HepG2 (cell line): ENCODE results near the gene PLLP. TPM values are rescaled to one million over a fixed set of nuclear protein-coding genes. Genes with fewer than 3 reads are reported as not detected.

Experiments
- CEBPZ ChIP-seq: IDR thresholded peaks from 2 replicates; pipeline ENCODE4 v1.6.1; 2012; ENCODE audit warnings: low read length, improper control_type of control experiment
- KDM3A ChIP-seq: IDR thresholded peaks from 2 replicates; pipeline ENCODE4 v1.6.1; 2018; ENCODE audit warnings: low read depth, missing compliant biosample characterization
- KDM6A ChIP-seq: IDR thresholded peaks from 2 replicates; pipeline ENCODE4 v1.6.1; 2016; ENCODE audit warnings: low read depth
- MAX ChIP-seq: IDR thresholded peaks from 2 replicates; pipeline ENCODE4 v1.6.1; 2012; ENCODE audit warnings: inconsistent platforms
- MED13 ChIP-seq: sonication (generic); formaldehyde crosslinking; IDR thresholded peaks from 2 replicates; pipeline ENCODE4 v1.5.0; 2020; ENCODE audit warnings: missing genetic modification reagents
- NFRKB ChIP-seq: fragments of 450-650 bp; IDR thresholded peaks from 2 replicates; pipeline ENCODE4 v1.6.1; 2017
- RFXAP ChIP-seq: sonication (generic); formaldehyde crosslinking; IDR thresholded peaks from 2 replicates; pipeline ENCODE4 v1.4.0; 2020; ENCODE audit warnings: missing genetic modification reagents, borderline replicate concordance
- SP2 ChIP-seq: sonication (generic); formaldehyde crosslinking; IDR thresholded peaks from 2 replicates; pipeline ENCODE4 v1.5.1; 2020; ENCODE audit warnings: mild to moderate bottlenecking, missing genetic modification reagents
- SPEN ChIP-seq: sonication (generic); formaldehyde crosslinking; IDR thresholded peaks from 2 replicates; pipeline ENCODE4 v1.5.1; 2020; ENCODE audit warnings: low read depth, mild to moderate bottlenecking, missing genetic modification reagents
- ZFP91 ChIP-seq: sonication (generic); formaldehyde crosslinking; IDR thresholded peaks from 2 replicates; pipeline ENCODE4 v1.9.0; 2022; ENCODE audit warnings: missing genetic modification reagents, mild to moderate bottlenecking, borderline replicate concordance
- ZNF234 ChIP-seq: sonication (generic); formaldehyde crosslinking; conservative IDR thresholded peaks from 2 replicates; pipeline ENCODE4 v1.5.1; 2020; ENCODE audit warnings: mild to moderate bottlenecking, missing genetic modification reagents
- ZNF780A ChIP-seq: sonication (generic); formaldehyde crosslinking; IDR thresholded peaks from 2 replicates; pipeline ENCODE4 v1.8.0; 2022; ENCODE audit warnings: mild to moderate bottlenecking, missing genetic modification reagents, moderate library complexity
- ZNF788 ChIP-seq: sonication (generic); formaldehyde crosslinking; IDR thresholded peaks from 2 replicates; pipeline ENCODE4 v1.5.0; 2020; ENCODE audit warnings: mild to moderate bottlenecking, missing genetic modification reagents, borderline replicate concordance
- polyA plus RNA-seq, 8 experiments: library from polyadenylated mRNA; depleted of rRNA in 3 of 8; stranded (reverse) in 7 of 8; unstranded in 1 of 8; fragments of >200 nt; fragmentation: Illumina TruSeq in 4 of 8; extraction: Trizol in 4 of 8; gene quantifications; 2 replicates each; pipeline versions ENCODE4 v1.2.1 to v1.2.3, GENCODE V29; 2011 to 2016; ENCODE audit warnings: low read depth in 4 of 8, missing spikeins in 1 of 8, mixed read lengths in 1 of 8; ENCODE audit not compliant: insufficient read depth in 1 of 8
- total RNA-seq, 5 experiments: library from RNA; depleted of rRNA; stranded (reverse); fragments of >200 nt; fragmentation: Illumina TruSeq; extraction: Trizol; gene quantifications; 2 replicates each; pipeline ENCODE4 v1.2.3, GENCODE V29; 2016; ENCODE audit warnings: low read depth in 1 of 5
- TF ChIP-seq, protein P1 (sequence below): sonication (generic); formaldehyde crosslinking; conservative IDR thresholded peaks from 2 replicates; pipeline ENCODE4 v1.8.0; 2022; ENCODE audit warnings: mild to moderate bottlenecking, moderate library complexity, missing genetic modification reagents
- TF ChIP-seq, protein P2 (sequence below): sonication (generic); formaldehyde crosslinking; conservative IDR thresholded peaks from 2 replicates; pipeline ENCODE4 v1.5.0; 2020; ENCODE audit warnings: missing genetic modification reagents
- TF ChIP-seq, protein P3 (sequence below): sonication (generic); formaldehyde crosslinking; IDR thresholded peaks from 2 replicates; pipeline ENCODE4 v1.4.0; 2020; ENCODE audit warnings: missing genetic modification reagents

Gene PLLP
- total and polyA plus RNA-seq, 2 of the 13 experiments (the other 11 are each of a cell fraction or from before 2014, with no cell fraction given), result 60.6 to 127 TPM

DNA sequence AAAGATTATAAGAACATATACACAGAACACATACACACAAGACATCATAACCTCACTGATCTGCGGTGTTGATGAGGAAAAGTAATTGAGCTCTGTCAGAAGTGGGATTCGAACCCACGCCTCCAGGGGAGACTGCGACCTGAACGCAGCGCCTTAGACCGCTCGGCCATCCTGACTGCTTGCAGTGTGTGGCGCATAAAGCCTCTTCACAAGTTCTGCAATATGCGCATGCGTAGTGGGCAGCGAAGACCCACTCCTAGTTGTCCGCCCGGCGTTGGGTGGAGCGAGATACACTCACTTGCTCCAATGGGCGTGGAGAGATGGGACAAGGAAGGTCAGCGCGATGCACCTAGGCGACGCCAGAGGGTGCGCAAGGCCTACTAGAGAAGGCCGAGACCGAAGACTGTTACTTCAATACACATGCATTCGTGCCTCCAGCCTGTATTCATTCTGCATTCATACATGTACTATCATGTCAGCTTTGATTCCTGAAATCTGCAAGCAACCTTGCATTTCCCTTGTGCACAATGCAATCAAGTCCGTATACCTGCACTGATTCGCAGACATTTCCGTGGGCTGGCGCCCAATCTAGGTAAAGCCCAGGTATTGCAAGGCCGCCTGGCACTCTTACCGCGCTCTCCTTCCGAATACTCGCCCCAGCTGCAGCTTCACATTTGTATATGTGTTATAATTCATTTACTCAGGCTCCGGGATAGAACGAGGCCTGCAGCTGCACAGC lies 16.1 kb upstream of the PLLP start (continued):
- no peak for TF ChIP-seq ZNF234
- TF ChIP-seq, protein P1, sequence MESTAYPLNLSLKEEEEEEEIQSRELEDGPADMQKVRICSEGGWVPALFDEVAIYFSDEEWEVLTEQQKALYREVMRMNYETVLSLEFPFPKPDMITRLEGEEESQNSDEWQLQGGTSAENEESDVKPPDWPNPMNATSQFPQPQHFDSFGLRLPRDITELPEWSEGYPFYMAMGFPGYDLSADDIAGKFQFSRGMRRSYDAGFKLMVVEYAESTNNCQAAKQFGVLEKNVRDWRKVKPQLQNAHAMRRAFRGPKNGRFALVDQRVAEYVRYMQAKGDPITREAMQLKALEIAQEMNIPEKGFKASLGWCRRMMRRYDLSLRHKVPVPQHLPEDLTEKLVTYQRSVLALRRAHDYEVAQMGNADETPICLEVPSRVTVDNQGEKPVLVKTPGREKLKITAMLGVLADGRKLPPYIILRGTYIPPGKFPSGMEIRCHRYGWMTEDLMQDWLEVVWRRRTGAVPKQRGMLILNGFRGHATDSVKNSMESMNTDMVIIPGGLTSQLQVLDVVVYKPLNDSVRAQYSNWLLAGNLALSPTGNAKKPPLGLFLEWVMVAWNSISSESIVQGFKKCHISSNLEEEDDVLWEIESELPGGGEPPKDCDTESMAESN, result no peak; the same call in 1 of the 2 replicates
- 0 out of 2 replicates have a peak, but pooled peaks have one; percentile 12 for TF ChIP-seq RFXAP (CRISPR knock-in tag)
- TF ChIP-seq MAX, result peak; percentile 71
- TF ChIP-seq KDM6A (CRISPR knock-in tag), result no peak
- peak; percentile 85 for TF ChIP-seq ZFP91
- TF ChIP-seq, protein P2, sequence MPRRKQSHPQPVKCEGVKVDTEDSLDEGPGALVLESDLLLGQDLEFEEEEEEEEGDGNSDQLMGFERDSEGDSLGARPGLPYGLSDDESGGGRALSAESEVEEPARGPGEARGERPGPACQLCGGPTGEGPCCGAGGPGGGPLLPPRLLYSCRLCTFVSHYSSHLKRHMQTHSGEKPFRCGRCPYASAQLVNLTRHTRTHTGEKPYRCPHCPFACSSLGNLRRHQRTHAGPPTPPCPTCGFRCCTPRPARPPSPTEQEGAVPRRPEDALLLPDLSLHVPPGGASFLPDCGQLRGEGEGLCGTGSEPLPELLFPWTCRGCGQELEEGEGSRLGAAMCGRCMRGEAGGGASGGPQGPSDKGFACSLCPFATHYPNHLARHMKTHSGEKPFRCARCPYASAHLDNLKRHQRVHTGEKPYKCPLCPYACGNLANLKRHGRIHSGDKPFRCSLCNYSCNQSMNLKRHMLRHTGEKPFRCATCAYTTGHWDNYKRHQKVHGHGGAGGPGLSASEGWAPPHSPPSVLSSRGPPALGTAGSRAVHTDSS (CRISPR knock-in tag), result 0 out of 2 replicates have a peak, but pooled peaks have one; percentile 98
- no peak for TF ChIP-seq CEBPZ
- TF ChIP-seq MED13 (CRISPR knock-in tag), result no peak
- peak; percentile 99 for TF ChIP-seq ZNF788 (CRISPR knock-in tag)
- peak; percentile 93 for TF ChIP-seq KDM3A (CRISPR knock-in tag)
- TF ChIP-seq NFRKB, result no peak
- peak; percentile 69 for TF ChIP-seq SPEN (CRISPR knock-in tag)
- no peak; the same call in 1 of the 2 replicates for TF ChIP-seq SP2 (CRISPR knock-in tag)
- no peak; the same call in 1 of the 2 replicates for TF ChIP-seq ZNF780A
- TF ChIP-seq, protein P3, sequence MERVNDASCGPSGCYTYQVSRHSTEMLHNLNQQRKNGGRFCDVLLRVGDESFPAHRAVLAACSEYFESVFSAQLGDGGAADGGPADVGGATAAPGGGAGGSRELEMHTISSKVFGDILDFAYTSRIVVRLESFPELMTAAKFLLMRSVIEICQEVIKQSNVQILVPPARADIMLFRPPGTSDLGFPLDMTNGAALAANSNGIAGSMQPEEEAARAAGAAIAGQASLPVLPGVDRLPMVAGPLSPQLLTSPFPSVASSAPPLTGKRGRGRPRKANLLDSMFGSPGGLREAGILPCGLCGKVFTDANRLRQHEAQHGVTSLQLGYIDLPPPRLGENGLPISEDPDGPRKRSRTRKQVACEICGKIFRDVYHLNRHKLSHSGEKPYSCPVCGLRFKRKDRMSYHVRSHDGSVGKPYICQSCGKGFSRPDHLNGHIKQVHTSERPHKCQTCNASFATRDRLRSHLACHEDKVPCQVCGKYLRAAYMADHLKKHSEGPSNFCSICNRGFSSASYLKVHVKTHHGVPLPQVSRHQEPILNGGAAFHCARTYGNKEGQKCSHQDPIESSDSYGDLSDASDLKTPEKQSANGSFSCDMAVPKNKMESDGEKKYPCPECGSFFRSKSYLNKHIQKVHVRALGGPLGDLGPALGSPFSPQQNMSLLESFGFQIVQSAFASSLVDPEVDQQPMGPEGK (CRISPR knock-in tag), result no peak; the same call in none of the 2 replicates
